22Rv1 (cell line): ENCODE measurements around the gene KDM4B.

Experiments
- CTCF ChIP-seq: fragments of 450-650 bp; IDR thresholded peaks from 2 replicates; pipeline ENCODE4 v1.5.1; 2017; ENCODE audit warnings: mild to moderate bottlenecking
- ZFX ChIP-seq: fragments of 450-650 bp; IDR thresholded peaks from 2 replicates; pipeline ENCODE4 v1.6.1; 2017; ENCODE audit warnings: antibody characterized with exemption, borderline replicate concordance

GRCh38 chr19:5114727-5115126 lies 145.8 kb downstream of the KDM4B start:
- TF ChIP-seq CTCF (no peak), ZFX (no peak)
